GM12878 (cell line): Measurements from ENCODE around the gene PPP1R3C.

Experiments used
- FOS ChIP-seq: IDR thresholded peaks from 3 replicates; pipeline ENCODE4 v1.6.1; 2011; ENCODE audit warnings: borderline replicate concordance; ENCODE audit not compliant: insufficient read length; ENCODE audit errors: extremely low read depth
- IKZF2 ChIP-seq, 2 experiments: fragments of 450-650 bp; IDR thresholded peaks; 2 replicates each; pipeline ENCODE4 v1.6.1; 2017; ENCODE audit warnings: mild to moderate bottlenecking in 2 of 2, moderate library complexity in 2 of 2
- TAF1 ChIP-seq: IDR thresholded peaks from 2 replicates; pipeline ENCODE4 v1.6.1; 2011; ENCODE audit warnings: mild to moderate bottlenecking, low read depth, low read length, borderline replicate concordance
- TF ChIP-seq, protein P1 (sequence below): IDR thresholded peaks from 2 replicates; pipeline ENCODE4 v1.6.1; 2012; ENCODE audit warnings: low read depth, low read length, improper control_type of control experiment
- TF ChIP-seq, protein P2 (sequence below): fragments of 450-650 bp; IDR thresholded peaks from 2 replicates; pipeline ENCODE4 v1.6.1; 2018; ENCODE audit warnings: borderline replicate concordance, mild to moderate bottlenecking; ENCODE audit not compliant: partially characterized antibody
- TF ChIP-seq, protein P3 (sequence below): IDR thresholded peaks from 2 replicates; pipeline ENCODE4 v1.6.1; 2011; ENCODE audit warnings: mild to moderate bottlenecking, low read depth, low read length, moderate library complexity; ENCODE audit not compliant: insufficient replicate concordance
- TF ChIP-seq, protein P4 (sequence below), 3 experiments: IDR thresholded peaks in 2 of 3; conservative IDR thresholded peaks in 1 of 3; 2 replicates each; pipeline ENCODE4 v1.5.1; 2011; ENCODE audit warnings: low read depth in 3 of 3, low read length in 3 of 3, mild to moderate bottlenecking in 3 of 3, control low read depth in 2 of 3, moderate library complexity in 2 of 3, inconsistent platforms in 1 of 3, mixed read lengths in 1 of 3; ENCODE audit not compliant: control insufficient read depth in 2 of 3, insufficient read depth in 1 of 3; ENCODE audit errors: extremely low read depth in 1 of 3
- TF ChIP-seq, protein P5 (sequence below): fragments of 450-650 bp; IDR thresholded peaks from 2 replicates; pipeline ENCODE4 v1.6.1; 2016; ENCODE audit warnings: mild to moderate bottlenecking

DNA sequence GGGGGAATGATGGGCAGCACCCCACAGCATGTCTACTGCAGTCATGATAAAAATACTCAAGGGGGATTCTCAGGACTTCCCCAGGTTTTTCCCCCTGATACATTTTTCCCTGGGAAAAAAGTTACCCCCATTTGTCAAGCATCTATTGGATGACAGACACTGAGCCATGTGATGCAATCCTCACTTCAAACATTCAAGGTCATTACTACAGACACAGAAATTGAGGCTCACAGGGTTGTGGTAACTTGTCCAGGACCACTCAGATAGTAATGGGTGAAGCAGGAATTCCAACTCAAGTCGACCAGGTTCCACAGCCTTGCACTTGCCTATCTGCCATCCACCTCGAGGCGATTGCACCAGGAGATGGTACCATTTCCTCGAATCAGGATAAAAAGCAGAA is 31.7 kb downstream of the PPP1R3C start:
- no peak for TF ChIP-seq FOS
- TF ChIP-seq, protein P1, sequence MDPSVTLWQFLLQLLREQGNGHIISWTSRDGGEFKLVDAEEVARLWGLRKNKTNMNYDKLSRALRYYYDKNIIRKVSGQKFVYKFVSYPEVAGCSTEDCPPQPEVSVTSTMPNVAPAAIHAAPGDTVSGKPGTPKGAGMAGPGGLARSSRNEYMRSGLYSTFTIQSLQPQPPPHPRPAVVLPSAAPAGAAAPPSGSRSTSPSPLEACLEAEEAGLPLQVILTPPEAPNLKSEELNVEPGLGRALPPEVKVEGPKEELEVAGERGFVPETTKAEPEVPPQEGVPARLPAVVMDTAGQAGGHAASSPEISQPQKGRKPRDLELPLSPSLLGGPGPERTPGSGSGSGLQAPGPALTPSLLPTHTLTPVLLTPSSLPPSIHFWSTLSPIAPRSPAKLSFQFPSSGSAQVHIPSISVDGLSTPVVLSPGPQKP = no peak
- TF ChIP-seq, protein P2, sequence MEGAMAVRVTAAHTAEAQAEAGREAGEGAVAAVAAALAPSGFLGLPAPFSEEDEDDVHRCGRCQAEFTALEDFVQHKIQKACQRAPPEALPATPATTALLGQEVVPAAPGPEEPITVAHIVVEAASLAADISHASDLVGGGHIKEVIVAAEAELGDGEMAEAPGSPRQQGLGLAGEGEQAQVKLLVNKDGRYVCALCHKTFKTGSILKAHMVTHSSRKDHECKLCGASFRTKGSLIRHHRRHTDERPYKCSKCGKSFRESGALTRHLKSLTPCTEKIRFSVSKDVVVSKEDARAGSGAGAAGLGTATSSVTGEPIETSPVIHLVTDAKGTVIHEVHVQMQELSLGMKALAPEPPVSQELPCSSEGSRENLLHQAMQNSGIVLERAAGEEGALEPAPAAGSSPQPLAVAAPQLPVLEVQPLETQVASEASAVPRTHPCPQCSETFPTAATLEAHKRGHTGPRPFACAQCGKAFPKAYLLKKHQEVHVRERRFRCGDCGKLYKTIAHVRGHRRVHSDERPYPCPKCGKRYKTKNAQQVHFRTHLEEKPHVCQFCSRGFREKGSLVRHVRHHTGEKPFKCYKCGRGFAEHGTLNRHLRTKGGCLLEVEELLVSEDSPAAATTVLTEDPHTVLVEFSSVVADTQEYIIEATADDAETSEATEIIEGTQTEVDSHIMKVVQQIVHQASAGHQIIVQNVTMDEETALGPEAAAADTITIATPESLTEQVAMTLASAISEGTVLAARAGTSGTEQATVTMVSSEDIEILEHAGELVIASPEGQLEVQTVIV = no peak
- TF ChIP-seq, protein P3, sequence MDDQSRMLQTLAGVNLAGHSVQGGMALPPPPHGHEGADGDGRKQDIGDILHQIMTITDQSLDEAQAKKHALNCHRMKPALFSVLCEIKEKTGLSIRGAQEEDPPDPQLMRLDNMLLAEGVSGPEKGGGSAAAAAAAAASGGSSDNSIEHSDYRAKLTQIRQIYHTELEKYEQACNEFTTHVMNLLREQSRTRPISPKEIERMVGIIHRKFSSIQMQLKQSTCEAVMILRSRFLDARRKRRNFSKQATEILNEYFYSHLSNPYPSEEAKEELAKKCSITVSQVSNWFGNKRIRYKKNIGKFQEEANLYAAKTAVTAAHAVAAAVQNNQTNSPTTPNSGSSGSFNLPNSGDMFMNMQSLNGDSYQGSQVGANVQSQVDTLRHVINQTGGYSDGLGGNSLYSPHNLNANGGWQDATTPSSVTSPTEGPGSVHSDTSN = no peak
- no peak for TF ChIP-seq TAF1
- TF ChIP-seq IKZF2 (IDR thresholded peaks at IDR 0.05) = no peak
- TF ChIP-seq, protein P4, sequence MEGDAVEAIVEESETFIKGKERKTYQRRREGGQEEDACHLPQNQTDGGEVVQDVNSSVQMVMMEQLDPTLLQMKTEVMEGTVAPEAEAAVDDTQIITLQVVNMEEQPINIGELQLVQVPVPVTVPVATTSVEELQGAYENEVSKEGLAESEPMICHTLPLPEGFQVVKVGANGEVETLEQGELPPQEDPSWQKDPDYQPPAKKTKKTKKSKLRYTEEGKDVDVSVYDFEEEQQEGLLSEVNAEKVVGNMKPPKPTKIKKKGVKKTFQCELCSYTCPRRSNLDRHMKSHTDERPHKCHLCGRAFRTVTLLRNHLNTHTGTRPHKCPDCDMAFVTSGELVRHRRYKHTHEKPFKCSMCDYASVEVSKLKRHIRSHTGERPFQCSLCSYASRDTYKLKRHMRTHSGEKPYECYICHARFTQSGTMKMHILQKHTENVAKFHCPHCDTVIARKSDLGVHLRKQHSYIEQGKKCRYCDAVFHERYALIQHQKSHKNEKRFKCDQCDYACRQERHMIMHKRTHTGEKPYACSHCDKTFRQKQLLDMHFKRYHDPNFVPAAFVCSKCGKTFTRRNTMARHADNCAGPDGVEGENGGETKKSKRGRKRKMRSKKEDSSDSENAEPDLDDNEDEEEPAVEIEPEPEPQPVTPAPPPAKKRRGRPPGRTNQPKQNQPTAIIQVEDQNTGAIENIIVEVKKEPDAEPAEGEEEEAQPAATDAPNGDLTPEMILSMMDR (IDR thresholded peaks at IDR 0.05 in 2 of 3, conservative IDR thresholded peaks at IDR 0.05 in 1 of 3; ENCODE audit: control insufficient read depth in 2 of 3, extremely low read depth in 1 of 3, insufficient read depth in 1 of 3, low read depth in 3 of 3, low read length in 3 of 3) = no peak
- TF ChIP-seq, protein P5, sequence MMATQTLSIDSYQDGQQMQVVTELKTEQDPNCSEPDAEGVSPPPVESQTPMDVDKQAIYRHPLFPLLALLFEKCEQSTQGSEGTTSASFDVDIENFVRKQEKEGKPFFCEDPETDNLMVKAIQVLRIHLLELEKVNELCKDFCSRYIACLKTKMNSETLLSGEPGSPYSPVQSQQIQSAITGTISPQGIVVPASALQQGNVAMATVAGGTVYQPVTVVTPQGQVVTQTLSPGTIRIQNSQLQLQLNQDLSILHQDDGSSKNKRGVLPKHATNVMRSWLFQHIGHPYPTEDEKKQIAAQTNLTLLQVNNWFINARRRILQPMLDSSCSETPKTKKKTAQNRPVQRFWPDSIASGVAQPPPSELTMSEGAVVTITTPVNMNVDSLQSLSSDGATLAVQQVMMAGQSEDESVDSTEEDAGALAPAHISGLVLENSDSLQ = no peak
